Activated CD8-positive, alpha-beta T cell treated with anti-CD3 and anti-CD28 coated beads for 36 hours (primary cell): ENCODE measurements around the gene TMEM212. TPM values are rescaled to one million over a fixed set of nuclear protein-coding genes. Genes with fewer than 3 reads are reported as not detected.

Experiments
- ATAC-seq: fragments of 200-7000 bp; cut with Tn5 transposase; one replicate; pipeline ENCODE4 v1.10.0; 2021; ENCODE audit warnings: mild to moderate bottlenecking, moderate library complexity
- CTCF ChIA-PET: fragments of 350-600 bp; sonication (Branson Sonifier 250); formaldehyde crosslinking; loops from one replicate; lab custom pipeline; 2021; ENCODE audit warnings: antibody characterized with exemption; lab: Charles Lee
- POLR2A ChIA-PET: fragments of 350-600 bp; sonication (Branson Sonifier 250); formaldehyde crosslinking; loops from one replicate; lab custom pipeline; 2021; ENCODE audit warnings: antibody characterized with exemption; lab: Charles Lee
- DNase-seq: peaks from one replicate; pipeline ENCODE4 v3.0.0-alpha.2; 2020
- H3K27ac Mint-ChIP-seq: one replicate; pipeline ENCODE4 v1.8.0; 2021; ENCODE audit warnings: mild to moderate bottlenecking, mixed read lengths
- H3K27me3 Mint-ChIP-seq: one replicate; pipeline ENCODE4 v1.8.0; 2021; ENCODE audit warnings: mixed read lengths
- H3K36me3 Mint-ChIP-seq: one replicate; pipeline ENCODE4 v1.8.0; 2021; ENCODE audit warnings: low read depth, mixed read lengths
- H3K4me1 Mint-ChIP-seq: one replicate; pipeline ENCODE4 v1.8.0; 2021; ENCODE audit warnings: low read depth, mixed read lengths
- H3K4me3 Mint-ChIP-seq: one replicate; pipeline ENCODE4 v1.8.0; 2021; ENCODE audit warnings: mild to moderate bottlenecking, moderate library complexity, mixed read lengths
- H3K9me3 Mint-ChIP-seq: one replicate; pipeline ENCODE4 v1.8.0; 2021; ENCODE audit warnings: mixed read lengths
- intact Hi-C: fragments of 100-400 bp; cut with micrococcal nuclease; formaldehyde crosslinking; loops from one replicate; pipeline ENCODE4 v1.10.0; 2022
- total RNA-seq, 2 experiments: library from RNA; stranded (reverse); gene quantifications; one replicate each; pipeline ENCODE4 v1.2.3, GENCODE V29; 2021
- TF ChIP-seq, protein P1 (sequence below): fragments of 200-600 bp; IDR thresholded peaks from one replicate; pipeline ENCODE4 v1.8.0; 2022; ENCODE audit warnings: antibody characterized with exemption, mild to moderate bottlenecking

Gene TMEM212
- total RNA-seq, 2 experiments from 2014 or later = not detected

DNA sequence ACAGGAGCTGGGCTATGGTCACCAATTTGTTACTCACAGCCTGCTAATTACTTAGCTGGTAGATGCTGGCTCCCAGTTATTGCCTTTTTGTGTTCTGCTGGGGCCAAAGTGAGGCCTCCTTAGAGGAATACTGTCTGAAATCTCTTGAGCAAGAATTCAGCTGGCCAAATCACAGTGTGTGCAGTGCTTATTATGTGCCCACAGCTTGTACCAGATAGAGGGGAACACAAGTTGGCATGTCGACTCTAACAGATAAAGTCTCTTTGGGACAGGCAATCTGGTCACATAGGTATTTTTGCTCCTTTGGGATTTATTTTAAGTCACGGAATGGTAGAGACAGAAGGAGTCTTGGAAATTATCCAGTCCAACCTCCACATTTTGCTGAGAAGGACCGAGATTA, 6.3 kb upstream of the TMEM212 start:
- H3K27ac Mint-ChIP-seq = no peak overlapping the region
- ChIA-PET CTCF (no interaction called here), POLR2A (no interaction called here)

DNA sequence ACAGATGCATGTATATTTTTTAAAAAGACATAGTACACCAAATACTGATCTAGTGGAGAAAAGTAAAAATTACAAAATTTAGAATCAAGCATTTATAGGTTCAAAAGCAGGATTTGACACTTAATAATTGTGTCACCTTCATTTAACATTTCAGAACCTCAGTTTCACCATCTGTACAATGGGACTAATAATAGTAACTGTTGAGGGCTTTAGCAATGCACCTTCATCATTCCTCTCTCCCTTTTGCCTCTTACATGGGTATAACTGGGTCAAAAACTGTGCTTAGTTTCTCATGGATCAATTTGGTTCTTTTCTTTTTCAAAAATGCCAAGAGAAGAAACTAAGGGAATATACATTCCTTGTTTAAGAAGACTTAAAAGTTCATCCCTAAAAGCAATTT, 5.5 kb upstream of the TMEM212 start:
- Mint-ChIP-seq H3K27ac (no peak overlapping the region), H3K27me3 (peaks cover 16% of the 10 kb centered on the region), H3K4me1 (no peaks in the 10 kb centered on the region), H3K9me3 (no peaks in the 10 kb centered on the region), H3K4me3 (no peak overlapping the region), H3K36me3 (no peaks in the 10 kb centered on the region)
- ATAC-seq (no peak), DNase-seq (no peak)
- ChIA-PET CTCF (no interaction called here), POLR2A (no interaction called here)
- TF ChIP-seq, protein P1, sequence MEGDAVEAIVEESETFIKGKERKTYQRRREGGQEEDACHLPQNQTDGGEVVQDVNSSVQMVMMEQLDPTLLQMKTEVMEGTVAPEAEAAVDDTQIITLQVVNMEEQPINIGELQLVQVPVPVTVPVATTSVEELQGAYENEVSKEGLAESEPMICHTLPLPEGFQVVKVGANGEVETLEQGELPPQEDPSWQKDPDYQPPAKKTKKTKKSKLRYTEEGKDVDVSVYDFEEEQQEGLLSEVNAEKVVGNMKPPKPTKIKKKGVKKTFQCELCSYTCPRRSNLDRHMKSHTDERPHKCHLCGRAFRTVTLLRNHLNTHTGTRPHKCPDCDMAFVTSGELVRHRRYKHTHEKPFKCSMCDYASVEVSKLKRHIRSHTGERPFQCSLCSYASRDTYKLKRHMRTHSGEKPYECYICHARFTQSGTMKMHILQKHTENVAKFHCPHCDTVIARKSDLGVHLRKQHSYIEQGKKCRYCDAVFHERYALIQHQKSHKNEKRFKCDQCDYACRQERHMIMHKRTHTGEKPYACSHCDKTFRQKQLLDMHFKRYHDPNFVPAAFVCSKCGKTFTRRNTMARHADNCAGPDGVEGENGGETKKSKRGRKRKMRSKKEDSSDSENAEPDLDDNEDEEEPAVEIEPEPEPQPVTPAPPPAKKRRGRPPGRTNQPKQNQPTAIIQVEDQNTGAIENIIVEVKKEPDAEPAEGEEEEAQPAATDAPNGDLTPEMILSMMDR = no peak
- intact Hi-C loops = no loop called here

More for the DNA sequence above, 6.3 kb upstream of the TMEM212 start:
- H3K27me3 Mint-ChIP-seq = peaks cover 18% of the 10 kb centered on the region
- no peak overlapping the region for H3K4me3 Mint-ChIP-seq
- H3K36me3 Mint-ChIP-seq = no peaks in the 10 kb centered on the region
- ATAC-seq (no peak), DNase-seq (no peak)
- TF ChIP-seq, protein P1 = no peak
- no peaks in the 10 kb centered on the region for H3K4me1 Mint-ChIP-seq
- no peaks in the 10 kb centered on the region for H3K9me3 Mint-ChIP-seq
- intact Hi-C loops = no loop called here

DNA sequence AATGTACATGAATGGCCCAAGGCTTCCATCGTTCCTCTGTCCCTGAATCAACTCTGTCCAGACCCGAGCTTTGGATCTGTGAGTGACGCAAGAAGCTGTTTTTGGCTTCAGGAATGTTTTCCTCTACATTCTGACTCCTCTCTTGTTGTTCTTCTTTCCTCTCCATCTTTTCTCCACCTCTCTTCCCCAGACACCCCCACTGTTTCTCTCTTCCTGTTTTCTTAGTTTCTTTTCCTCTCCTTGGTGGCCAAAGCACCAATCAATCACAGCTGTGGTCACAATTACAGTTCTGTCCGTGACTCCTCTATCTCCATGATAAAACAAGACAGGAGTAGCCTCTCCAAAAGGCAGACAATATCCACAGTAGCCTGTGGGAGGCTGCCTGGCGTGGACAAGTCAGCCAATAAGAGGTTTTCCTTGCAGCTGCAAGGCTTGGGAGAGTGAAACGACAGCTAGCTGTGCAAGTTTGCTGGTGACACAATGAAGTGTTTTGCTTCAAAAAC, 4.9 kb upstream of the TMEM212 start:
- DNase-seq (no peak), ATAC-seq (no peak)
- Mint-ChIP-seq H3K4me3 (no peak overlapping the region), H3K4me1 (no peaks in the 10 kb centered on the region), H3K36me3 (no peaks in the 10 kb centered on the region), H3K27me3 (peaks cover 16% of the 10 kb centered on the region), H3K9me3 (no peaks in the 10 kb centered on the region), H3K27ac (no peak overlapping the region)
- ChIA-PET CTCF (no interaction called here), POLR2A (no interaction called here)
- intact Hi-C loops = no loop called here
- TF ChIP-seq, protein P1 = no peak

DNA sequence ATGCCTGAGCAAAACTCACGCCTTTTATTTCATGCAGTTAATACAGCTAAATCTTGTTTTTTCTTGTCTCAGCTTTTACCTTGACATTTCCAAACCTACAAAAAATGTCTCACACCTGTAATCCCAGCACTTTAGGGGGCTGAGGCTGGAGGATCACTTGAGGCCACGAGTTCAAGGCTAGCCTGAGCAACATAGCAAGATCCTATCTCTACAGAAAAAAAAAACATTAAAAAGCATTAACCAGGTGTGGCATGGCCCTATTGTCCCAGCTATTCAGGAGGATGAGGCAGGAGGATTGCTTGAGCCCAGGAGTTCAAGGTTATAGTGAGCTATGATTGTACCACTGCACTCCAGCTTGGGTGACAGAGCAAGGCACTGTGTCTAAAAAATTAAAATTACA, 3.9 kb upstream of the TMEM212 start:
- no peak overlapping the region for H3K4me3 Mint-ChIP-seq
- CTCF ChIA-PET = interaction anchor here (0.9 kb wide), 1 partner anchor 19 kb away, joined by 3 read pairs; no protein-coding TSS in a partner anchor
- H3K4me1 Mint-ChIP-seq = no peaks in the 10 kb centered on the region
- no peaks in the 10 kb centered on the region for H3K36me3 Mint-ChIP-seq
- ATAC-seq (no peak), DNase-seq (no peak)
- POLR2A ChIA-PET = no interaction called here
- H3K27ac Mint-ChIP-seq = no peak overlapping the region
- intact Hi-C loops = no loop called here
- no peaks in the 10 kb centered on the region for H3K9me3 Mint-ChIP-seq
- H3K27me3 Mint-ChIP-seq = peaks cover 16% of the 10 kb centered on the region
- TF ChIP-seq, protein P1 = no peak

DNA sequence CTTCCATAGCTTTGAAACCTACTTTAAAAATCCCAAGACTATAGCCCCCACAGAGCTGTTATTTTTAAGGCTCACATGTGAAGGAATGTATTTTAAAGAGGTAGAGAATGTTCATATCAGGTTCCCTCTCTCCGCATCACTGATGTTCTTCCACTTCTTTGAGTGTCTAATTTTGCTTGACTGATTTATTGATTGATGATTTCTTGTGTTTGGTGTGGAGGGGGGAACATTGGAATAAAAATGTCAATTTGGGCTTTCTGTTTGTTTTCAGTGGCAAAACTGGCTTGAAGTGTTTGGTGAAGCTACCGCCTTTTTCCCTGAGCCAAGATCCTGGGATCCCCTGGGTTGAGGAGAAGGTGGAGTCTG, 2.7 kb upstream of the TMEM212 start:
- CTCF ChIA-PET = interaction anchor here (1.5 kb wide), 1 partner anchor 492 kb away, joined by 4 read pairs; no protein-coding TSS in a partner anchor
- no peak for DNase-seq

More for the DNA sequence above, 2.7 kb upstream of the TMEM212 start:
- Mint-ChIP-seq H3K4me3 (no peak overlapping the region), H3K4me1 (no peaks in the 10 kb centered on the region), H3K27me3 (peaks cover 16% of the 10 kb centered on the region), H3K27ac (no peak overlapping the region), H3K9me3 (no peaks in the 10 kb centered on the region), H3K36me3 (no peaks in the 10 kb centered on the region)
- TF ChIP-seq, protein P1 = no peak
- POLR2A ChIA-PET = no interaction called here
- ATAC-seq = no peak
- intact Hi-C loops = no loop called here
